Cardiac muscle cell (in vitro differentiated cells and primary cell): Measurements from ENCODE around the gene NTF3. TPM values are rescaled to one million over a fixed set of nuclear protein-coding genes. Genes with fewer than 3 reads are reported as not detected.

Experiments
- DNase-seq, 2 donors: peaks; one replicate each; pipeline versions ENCODE4 v3.0.0 to v3.0.0-alpha.2; 2010 to 2017; ENCODE audit warnings: low read depth in 1 of 2, low spot score in 1 of 2
- H3K27ac ChIP-seq: fragments of 200-600 bp; sonication (generic); 2 replicates; pipeline ENCODE4 v1.5.1; 2016
- H3K27me3 ChIP-seq: fragments of 200-600 bp; sonication (generic); 2 replicates; pipeline ENCODE4 v1.6.0; 2016; ENCODE audit warnings: control low read depth
- H3K36me3 ChIP-seq: fragments of 200-600 bp; sonication (generic); 2 replicates; pipeline ENCODE4 v1.5.1; 2016; ENCODE audit warnings: control low read depth
- H3K4me1 ChIP-seq: fragments of 200-600 bp; sonication (generic); 2 replicates; pipeline ENCODE4 v1.8.1; 2017; ENCODE audit warnings: low read depth, mild to moderate bottlenecking, mixed run types
- H3K4me3 ChIP-seq: fragments of 200-600 bp; sonication (generic); 2 replicates; pipeline ENCODE4 v1.5.1; 2016; ENCODE audit warnings: mild to moderate bottlenecking
- H3K9me3 ChIP-seq: fragments of 200-600 bp; sonication (generic); 2 replicates; pipeline ENCODE4 v1.5.1; 2017; ENCODE audit warnings: low read depth, mild to moderate bottlenecking, control low read depth
- polyA plus RNA-seq: library from polyadenylated mRNA; unstranded; fragments of >200 nt; fragmentation: Nextera tagmentation; extraction: Ambion mirVana; gene quantifications from 2 replicates; pipeline ENCODE4 v1.2.1, GENCODE V29; 2016
- total RNA-seq: library from RNA; depleted of rRNA; stranded (reverse); fragments of >200 nt; gene quantifications from 2 replicates; pipeline ENCODE4 v1.2.3, GENCODE V29; 2016
- TF ChIP-seq, protein P1 (sequence below): IDR thresholded peaks from 2 replicates; pipeline ENCODE4 v1.5.1; 2012; ENCODE audit warnings: low read depth, mild to moderate bottlenecking, low read length

NTF3 gene
- total and polyA plus RNA-seq, 2 experiments from 2014 or later = 3.9 to 4.7 TPM

DNA sequence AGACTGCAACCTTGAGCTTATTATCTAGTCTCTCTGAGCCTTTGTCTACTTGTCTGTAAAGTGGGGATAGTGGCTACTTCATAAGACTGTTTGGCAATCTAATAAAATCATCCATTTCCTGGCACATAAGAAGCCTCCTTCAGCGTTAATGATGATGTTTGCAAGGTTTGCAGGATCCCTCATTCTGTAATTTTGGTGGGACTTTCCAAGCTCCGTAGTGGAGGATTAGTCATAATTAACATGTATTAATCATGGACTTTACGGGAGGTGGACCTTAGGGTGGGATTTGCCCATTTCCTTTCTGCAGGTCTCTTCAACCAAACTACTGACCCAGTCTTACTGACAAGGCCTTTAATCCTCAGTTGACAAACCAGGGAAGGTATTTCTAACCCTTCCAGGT, 66.2 kb downstream of the NTF3 start:
- no peak for DNase-seq
- H3K9me3 ChIP-seq = no peaks in the 10 kb centered on the region
- no peak overlapping the region for H3K4me3 ChIP-seq
- TF ChIP-seq, protein P1, sequence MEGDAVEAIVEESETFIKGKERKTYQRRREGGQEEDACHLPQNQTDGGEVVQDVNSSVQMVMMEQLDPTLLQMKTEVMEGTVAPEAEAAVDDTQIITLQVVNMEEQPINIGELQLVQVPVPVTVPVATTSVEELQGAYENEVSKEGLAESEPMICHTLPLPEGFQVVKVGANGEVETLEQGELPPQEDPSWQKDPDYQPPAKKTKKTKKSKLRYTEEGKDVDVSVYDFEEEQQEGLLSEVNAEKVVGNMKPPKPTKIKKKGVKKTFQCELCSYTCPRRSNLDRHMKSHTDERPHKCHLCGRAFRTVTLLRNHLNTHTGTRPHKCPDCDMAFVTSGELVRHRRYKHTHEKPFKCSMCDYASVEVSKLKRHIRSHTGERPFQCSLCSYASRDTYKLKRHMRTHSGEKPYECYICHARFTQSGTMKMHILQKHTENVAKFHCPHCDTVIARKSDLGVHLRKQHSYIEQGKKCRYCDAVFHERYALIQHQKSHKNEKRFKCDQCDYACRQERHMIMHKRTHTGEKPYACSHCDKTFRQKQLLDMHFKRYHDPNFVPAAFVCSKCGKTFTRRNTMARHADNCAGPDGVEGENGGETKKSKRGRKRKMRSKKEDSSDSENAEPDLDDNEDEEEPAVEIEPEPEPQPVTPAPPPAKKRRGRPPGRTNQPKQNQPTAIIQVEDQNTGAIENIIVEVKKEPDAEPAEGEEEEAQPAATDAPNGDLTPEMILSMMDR = no peak
- no peak overlapping the region for H3K27ac ChIP-seq
- H3K36me3 ChIP-seq = no peaks in the 10 kb centered on the region
- H3K27me3 ChIP-seq = no peaks in the 10 kb centered on the region
- no peaks in the 10 kb centered on the region for H3K4me1 ChIP-seq

DNA sequence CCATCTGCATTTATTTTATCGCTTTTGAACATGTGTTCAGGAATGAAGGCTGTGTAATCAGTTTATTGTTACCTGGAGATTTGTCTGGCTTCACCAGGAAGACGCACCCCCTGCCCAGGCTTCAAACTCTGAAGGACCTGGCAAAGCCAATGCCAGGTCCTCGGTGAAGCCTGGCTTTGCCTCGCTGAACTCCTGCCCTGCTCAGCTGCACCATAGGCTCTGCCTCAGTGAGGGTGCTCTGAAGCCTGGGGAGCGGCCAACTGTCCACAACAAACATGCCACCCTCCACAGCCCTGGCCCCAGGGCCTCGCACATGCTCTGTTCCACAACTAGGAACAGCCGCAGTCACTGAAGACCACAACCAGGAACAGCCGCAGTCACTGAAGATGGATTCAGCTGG, 66.9 kb downstream of the NTF3 start:
- no peak for DNase-seq
- H3K4me1 ChIP-seq = no peaks in the 10 kb centered on the region
- H3K4me3 ChIP-seq = no peak overlapping the region
- H3K36me3 ChIP-seq = no peaks in the 10 kb centered on the region
- TF ChIP-seq, protein P1 = no peak
- no peaks in the 10 kb centered on the region for H3K9me3 ChIP-seq
- H3K27me3 ChIP-seq = no peaks in the 10 kb centered on the region
- H3K27ac ChIP-seq = no peak overlapping the region

DNA sequence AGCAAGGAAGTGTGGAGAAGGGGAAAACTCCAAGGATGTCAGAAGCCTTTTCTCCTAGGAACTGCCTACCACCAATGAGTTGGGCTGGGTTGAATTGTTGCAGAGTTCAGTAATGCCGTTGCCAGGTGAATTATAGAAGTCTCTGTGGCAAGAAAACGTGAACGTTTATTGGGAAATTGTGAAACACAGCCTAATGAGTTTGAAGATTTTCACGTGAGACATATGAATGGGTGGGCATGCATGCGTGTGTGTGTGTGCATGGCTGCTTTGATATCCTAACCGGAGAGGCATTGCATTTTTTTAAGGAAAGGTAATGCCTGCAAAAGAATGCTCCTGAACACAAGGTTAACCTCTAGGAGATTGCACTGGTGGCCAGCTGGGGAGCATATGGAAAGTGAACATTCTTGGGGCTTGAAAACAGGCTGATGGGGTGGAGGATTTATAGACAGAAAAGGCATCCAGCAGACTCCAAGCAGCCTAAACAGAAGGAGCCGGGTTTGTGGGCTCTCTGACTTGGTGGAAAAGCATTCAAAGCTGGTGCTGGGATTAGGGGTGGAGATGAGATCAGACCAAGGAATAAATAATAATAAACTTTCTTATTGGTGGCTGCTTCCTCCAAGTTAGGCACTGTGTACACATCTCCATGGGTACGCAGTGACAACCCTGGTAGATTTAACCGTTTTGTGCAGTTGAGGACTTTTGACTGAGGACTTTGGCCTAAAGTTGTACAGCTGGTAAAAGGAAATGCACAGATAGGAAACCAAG, 67.8 kb downstream of the NTF3 start:
- TF ChIP-seq, protein P1 = no peak
- Histone ChIP-seq H3K4me3 (no peak overlapping the region), H3K27ac (no peak overlapping the region)

DNA sequence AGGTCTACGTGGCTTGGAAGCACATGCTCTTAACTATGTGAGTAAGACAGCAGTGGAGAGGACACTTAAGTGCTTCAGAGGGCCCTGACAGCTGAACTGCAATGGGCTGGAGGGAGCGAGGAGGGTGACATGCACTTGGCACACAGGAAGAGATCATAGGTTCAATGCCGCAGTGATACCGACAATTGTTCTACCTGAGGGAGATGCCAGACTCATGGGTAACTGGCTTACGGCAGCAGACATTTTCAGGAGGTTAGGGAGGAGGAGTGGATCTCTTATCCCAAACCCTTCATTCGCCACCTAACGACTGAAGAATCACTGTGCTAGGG, 68.4 kb downstream of the NTF3 start:
- no peak for DNase-seq
- Histone ChIP-seq H3K27me3 (no peaks in the 10 kb centered on the region), H3K27ac (no peak overlapping the region), H3K36me3 (no peaks in the 10 kb centered on the region), H3K4me1 (no peaks in the 10 kb centered on the region), H3K9me3 (no peaks in the 10 kb centered on the region), H3K4me3 (no peak overlapping the region)
- TF ChIP-seq, protein P1 = no peak

More for the DNA sequence above, 67.8 kb downstream of the NTF3 start:
- H3K9me3 ChIP-seq = no peaks in the 10 kb centered on the region
- H3K4me1 ChIP-seq = no peaks in the 10 kb centered on the region
- H3K36me3 ChIP-seq = no peaks in the 10 kb centered on the region
- no peak for DNase-seq
- H3K27me3 ChIP-seq = no peaks in the 10 kb centered on the region

DNA sequence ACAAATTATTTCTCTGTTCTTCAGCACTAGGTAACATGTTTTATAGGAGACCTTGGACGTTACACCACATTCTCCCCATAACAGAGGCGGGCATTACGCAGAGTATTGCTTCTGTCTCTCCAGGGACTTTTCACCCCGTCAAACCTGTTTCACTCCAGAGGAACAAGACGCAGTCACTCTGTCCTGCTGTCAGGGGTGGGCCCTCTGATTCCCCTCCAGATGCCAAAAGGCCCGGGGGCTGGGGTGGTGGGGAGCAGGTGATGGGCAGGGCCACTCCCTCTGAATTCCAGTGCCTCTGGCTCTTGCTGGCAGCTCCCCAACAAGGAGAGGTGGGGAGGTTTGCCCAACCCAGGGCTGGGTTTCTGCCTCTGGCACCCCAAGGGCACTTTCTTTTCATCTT, 71.9 kb downstream of the NTF3 start:
- DNase-seq = no peak
- TF ChIP-seq, protein P1 = no peak
- H3K27me3 ChIP-seq = no peaks in the 10 kb centered on the region

More for the DNA sequence above, 71.9 kb downstream of the NTF3 start:
- H3K9me3 ChIP-seq = no peaks in the 10 kb centered on the region
- H3K4me3 ChIP-seq = no peak overlapping the region
- no peaks in the 10 kb centered on the region for H3K36me3 ChIP-seq
- no peak overlapping the region for H3K27ac ChIP-seq
- no peaks in the 10 kb centered on the region for H3K4me1 ChIP-seq
